Stimulated activated CD4-positive, alpha-beta T cell treated with anti-CD3 and anti-CD28 coated beads, Interleukin-1b, Interleukin-23, amount 100 ng/mL, for 24 hours (primary cell): ENCODE data around the gene PODXL2.
"Not testable (repeated sequence)": the region's sequence is repeated elsewhere in the genome, so short reads cannot be mapped to it uniquely, and the experiment has no call there.

Experiments
- DNase-seq, 4 experiments: peaks; one replicate each; pipeline ENCODE4 v3.0.0-alpha.2; 2020; ENCODE audit warnings: low read depth in 4 of 4, low spot score in 1 of 4

PODXL2 gene

GRCh38 chr3:127605547-127605946 lies 23.4 kb upstream of the PODXL2 start:
- DNase-seq: not testable (repeated sequence)

GRCh38 chr3:127606086-127606805 lies 22.7 kb upstream of the PODXL2 start:
- DNase-seq: no peak

GRCh38 chr3:127606981-127607595 lies 21.9 kb upstream of the PODXL2 start:
- DNase-seq: no peak

- no peak for DNase-seq
Measured at GRCh38 chr3:127607675-127608361, 21.2 kb upstream of the PODXL2 start.

- no peak for DNase-seq
Measured at GRCh38 chr3:127608362-127608718, 20.6 kb upstream of the PODXL2 start.

GRCh38 chr3:127610105-127610504 lies 18.9 kb upstream of the PODXL2 start:
- no peak for DNase-seq

- DNase-seq: no peak
Measured at GRCh38 chr3:127611251-127611650, 17.7 kb upstream of the PODXL2 start.

- DNase-seq: no peak
Measured at GRCh38 chr3:127612966-127613365, 16.0 kb upstream of the PODXL2 start.

- DNase-seq: no peak
Measured at GRCh38 chr3:127613406-127613805, 15.6 kb upstream of the PODXL2 start.

GRCh38 chr3:127614928-127615589 lies 13.9 kb upstream of the PODXL2 start:
- no peak for DNase-seq

- no peak for DNase-seq
Measured at GRCh38 chr3:127615631-127616305, 13.2 kb upstream of the PODXL2 start.

GRCh38 chr3:127616836-127617605 lies 12.0 kb upstream of the PODXL2 start:
- no peak for DNase-seq

- no peak for DNase-seq
Measured at GRCh38 chr3:127618891-127619290, 10.1 kb upstream of the PODXL2 start.

GRCh38 chr3:127620637-127621375 lies 8.2 kb upstream of the PODXL2 start:
- no peak for DNase-seq

- DNase-seq: no peak
Measured at GRCh38 chr3:127622031-127622430, 7.0 kb upstream of the PODXL2 start.

GRCh38 chr3:127622772-127623576 lies 6.0 kb upstream of the PODXL2 start:
- DNase-seq: no peak

- DNase-seq: no peak
Measured at GRCh38 chr3:127624063-127624462, 4.9 kb upstream of the PODXL2 start.

GRCh38 chr3:127625821-127626220 lies 3.2 kb upstream of the PODXL2 start:
- DNase-seq: no peak

- no peak for DNase-seq
Measured at GRCh38 chr3:127628426-127628787, 578 bp upstream of the PODXL2 start.
